Esophagus muscularis mucosa (tissue), 4 donors: ENCODE results near the gene GPRIN1. TPM values are rescaled to one million over a fixed set of nuclear protein-coding genes. Genes with fewer than 3 reads are reported as not detected.
A peak's percentile ranks its signal among the peaks of the same experiment; 100 is the strongest.

ENCODE experiments used
- DNase-seq: peaks from one replicate; pipeline ENCODE4 v3.0.0-alpha.2; 2017; ENCODE audit errors: extremely low spot score
- H3K27ac ChIP-seq, 4 donors: fragments of 200-600 bp; sonication (generic); replicated peaks in 1 of 4; 1 replicate in 3 of 4; 2 replicates in 1 of 4; pipeline ENCODE4 v1.5.1; 2016 to 2019; ENCODE audit warnings: mild to moderate bottlenecking in 1 of 4
- H3K27me3 ChIP-seq, 4 donors: fragments of 200-600 bp; sonication (generic); one replicate each; pipeline versions ENCODE4 v1.5.1 to v1.6.0; 2016 to 2019
- H3K36me3 ChIP-seq, 4 donors: fragments of 200-600 bp; sonication (generic); one replicate each; pipeline ENCODE4 v1.5.1; 2016 to 2019
- H3K4me1 ChIP-seq, 4 donors: fragments of 200-600 bp; sonication (generic); one replicate each; pipeline ENCODE4 v1.5.1; 2016 to 2019
- H3K4me3 ChIP-seq, 4 donors: fragments of 200-600 bp; sonication (generic); 1 replicate in 2 of 4; 2 replicates in 2 of 4; pipeline ENCODE4 v1.5.1; 2016 to 2019; ENCODE audit warnings: mild to moderate bottlenecking in 4 of 4, moderate library complexity in 1 of 4
- H3K9me3 ChIP-seq, 4 donors: fragments of 200-600 bp; sonication (generic); 1 replicate in 3 of 4; 2 replicates in 1 of 4; pipeline ENCODE4 v1.5.1; 2016 to 2019
- EP300 ChIP-seq: sonication (generic); formaldehyde crosslinking; IDR thresholded peaks from one replicate; pipeline ENCODE4 v1.6.1; 2017; ENCODE audit warnings: antibody characterized with exemption
- POLR2A ChIP-seq: fragments of 450-650 bp; IDR thresholded peaks from one replicate; pipeline ENCODE4 v1.6.1; 2017; ENCODE audit warnings: antibody characterized with exemption, moderate library complexity, mild to moderate bottlenecking, low read depth
- POLR2AphosphoS5 ChIP-seq, 2 donors: sonication (generic); formaldehyde crosslinking; IDR thresholded peaks; one replicate each; pipeline ENCODE4 v1.6.1; 2017; ENCODE audit warnings: antibody characterized with exemption in 2 of 2
- WGBS: methylation state at CpG from one replicate; pipeline ENCODE4 v1.1.5; 2018; 5-methylcytosine and 5-hydroxymethylcytosine counted together
- intact Hi-C: fragments of 100-400 bp; cut with DNase I; formaldehyde crosslinking; loops from one replicate; pipeline ENCODE4 v1.15.1; 2023
- total RNA-seq, 4 donors: library from RNA; depleted of rRNA; stranded (reverse); fragments of >200 nt; gene quantifications; one replicate each; pipeline versions ENCODE4 v1.1.0 to v1.2.1, GENCODE V29; 2016
- TF ChIP-seq, protein P1 (sequence below), 3 experiments: fragments of 200-600 bp in 2 of 3; fragments of 450-650 bp in 1 of 3; sonication (generic) in 2 of 3; IDR thresholded peaks; one replicate each; pipeline ENCODE4 v1.5.1; 2017 to 2019; ENCODE audit warnings: antibody characterized with exemption in 3 of 3, mild to moderate bottlenecking in 2 of 3, moderate library complexity in 1 of 3

Gene GPRIN1
- total RNA-seq, 4 donors from 2014 or later, result 0.42 to 1.0 (median 0.95) TPM

GRCh38 chr5:176579323-176579722, 30.6 kb downstream of the GPRIN1 start:
- no peak for DNase-seq
- Histone ChIP-seq H3K4me1 (no peaks in the 10 kb centered on the region), H3K9me3 (peaks cover 0 to 3% (median 0%) of the 10 kb centered on the region in 4 donors), H3K27ac (no peak overlapping the region), H3K36me3 (no peaks in the 10 kb centered on the region), H3K27me3 (peaks cover 0 to 20% (median 0%) of the 10 kb centered on the region in 4 donors), H3K4me3 (no peak overlapping the region)
- TF ChIP-seq, protein P1, sequence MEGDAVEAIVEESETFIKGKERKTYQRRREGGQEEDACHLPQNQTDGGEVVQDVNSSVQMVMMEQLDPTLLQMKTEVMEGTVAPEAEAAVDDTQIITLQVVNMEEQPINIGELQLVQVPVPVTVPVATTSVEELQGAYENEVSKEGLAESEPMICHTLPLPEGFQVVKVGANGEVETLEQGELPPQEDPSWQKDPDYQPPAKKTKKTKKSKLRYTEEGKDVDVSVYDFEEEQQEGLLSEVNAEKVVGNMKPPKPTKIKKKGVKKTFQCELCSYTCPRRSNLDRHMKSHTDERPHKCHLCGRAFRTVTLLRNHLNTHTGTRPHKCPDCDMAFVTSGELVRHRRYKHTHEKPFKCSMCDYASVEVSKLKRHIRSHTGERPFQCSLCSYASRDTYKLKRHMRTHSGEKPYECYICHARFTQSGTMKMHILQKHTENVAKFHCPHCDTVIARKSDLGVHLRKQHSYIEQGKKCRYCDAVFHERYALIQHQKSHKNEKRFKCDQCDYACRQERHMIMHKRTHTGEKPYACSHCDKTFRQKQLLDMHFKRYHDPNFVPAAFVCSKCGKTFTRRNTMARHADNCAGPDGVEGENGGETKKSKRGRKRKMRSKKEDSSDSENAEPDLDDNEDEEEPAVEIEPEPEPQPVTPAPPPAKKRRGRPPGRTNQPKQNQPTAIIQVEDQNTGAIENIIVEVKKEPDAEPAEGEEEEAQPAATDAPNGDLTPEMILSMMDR (IDR thresholded peaks at IDR 0.05), result no peak
- TF ChIP-seq EP300 (no peak), POLR2A (no peak), POLR2AphosphoS5 (IDR thresholded peaks at IDR 0.05) (no peak)
- intact Hi-C loops, result loop anchor here (5.0 kb wide), 1 partner anchor 847 kb away; no protein-coding TSS in a partner anchor
- WGBS, result 60% methylated on average over 2 of the region's 4 CpGs

- no peak for DNase-seq
- Histone ChIP-seq H3K36me3 (no peaks in the 10 kb centered on the region), H3K9me3 (no peaks in the 10 kb centered on the region), H3K4me3 (no peak overlapping the region), H3K4me1 (peaks cover 0 to 6% (median 0%) of the 10 kb centered on the region in 4 donors), H3K27ac (no peak overlapping the region), H3K27me3 (peaks cover 0 to 29% (median 0%) of the 10 kb centered on the region in 4 donors)
- WGBS, result 26% methylated on average over 15 of the region's 15 CpGs
- intact Hi-C loops, result loop anchor here (5.0 kb wide), 1 partner anchor 846 kb away; no protein-coding TSS in a partner anchor
- TF ChIP-seq POLR2AphosphoS5 (IDR thresholded peaks at IDR 0.05), result no peak
- TF ChIP-seq, protein P1 (IDR thresholded peaks at IDR 0.05), result peak; percentile 30 to 56 (median 31)
These were observed 31.6 kb downstream of the GPRIN1 start for GRCh38 chr5:176578391-176578808.

- no peak overlapping the region for H3K27ac ChIP-seq
- no peaks in the 10 kb centered on the region for H3K36me3 ChIP-seq
- no peak overlapping the region for H3K4me3 ChIP-seq
- peaks cover 0 to 33% (median 0%) of the 10 kb centered on the region in 4 donors for H3K27me3 ChIP-seq
- peaks cover 0 to 6% (median 0%) of the 10 kb centered on the region in 4 donors for H3K4me1 ChIP-seq
- intact Hi-C loops, result loop anchor here (5.0 kb wide), 1 partner anchor 845 kb away; no protein-coding TSS in a partner anchor
- H3K9me3 ChIP-seq, result no peaks in the 10 kb centered on the region
- 75% methylated on average over 15 of the region's 36 CpGs for WGBS
- no peak for DNase-seq
- no peak for TF ChIP-seq POLR2AphosphoS5 (IDR thresholded peaks at IDR 0.05)
- TF ChIP-seq, protein P1 (IDR thresholded peaks at IDR 0.05), result no peak
- TF ChIP-seq EP300, result no peak
- TF ChIP-seq POLR2A, result no peak
These were observed 32.4 kb downstream of the GPRIN1 start for GRCh38 chr5:176577312-176578176.

- DNase-seq, result no peak
- Histone ChIP-seq H3K27ac (no peak overlapping the region), H3K36me3 (no peaks in the 10 kb centered on the region), H3K9me3 (no peaks in the 10 kb centered on the region), H3K27me3 (peaks cover 0 to 37% (median 0%) of the 10 kb centered on the region in 4 donors), H3K4me1 (peaks cover 0 to 6% (median 0%) of the 10 kb centered on the region in 4 donors), H3K4me3 (no peak overlapping the region)
- TF ChIP-seq EP300, result no peak
- TF ChIP-seq POLR2AphosphoS5 (IDR thresholded peaks at IDR 0.05), result no peak
- TF ChIP-seq, protein P1 (IDR thresholded peaks at IDR 0.05), result no peak
- no peak for TF ChIP-seq POLR2A
- intact Hi-C loops, result loop anchor here (2.0 to 5.0 kb wide), 2 partner anchors 71 to 843 kb away; partner anchors contain the start of gene TSPAN17
- WGBS, result 96% methylated on average over 14 of the region's 37 CpGs
These were observed 34.2 kb downstream of the GPRIN1 start for GRCh38 chr5:176575488-176576422.
